HEK293 (cell line): ENCODE data around the gene CSHL1.

Source experiments
- CTCF ChIA-PET: fragments of 350-600 bp; formaldehyde crosslinking; extraction: SDS; loops from one replicate; lab custom pipeline; 2021; ENCODE audit warnings: antibody characterized with exemption; lab: Yijun Ruan, JAX
- POLR2A ChIA-PET: fragments of 300-600 bp; formaldehyde crosslinking; extraction: SDS; loops from one replicate; lab custom pipeline; 2020; ENCODE audit warnings: antibody characterized with exemption, inconsistent platforms; lab: Yijun Ruan, JAX
- H3K27ac ChIP-seq: fragments of 200-500 bp; sonication (Bioruptor generic); 2 replicates; pipeline ENCODE4 v1.5.1; 2014; ENCODE audit warnings: low read depth, low read length, control low read depth, inconsistent platforms; ENCODE audit errors: extremely low read depth
- H3K36me3 ChIP-seq, 2 experiments: fragments of 200-500 bp in 1 of 2; sonication (Bioruptor generic) in 1 of 2; 1 replicate in 1 of 2; 2 replicates in 1 of 2; pipeline ENCODE4 v1.5.1; 2014 to 2017; ENCODE audit warnings: inconsistent platforms in 2 of 2, low read length in 2 of 2; ENCODE audit not compliant: control insufficient read depth in 2 of 2, insufficient read depth in 1 of 2
- H3K4me1 ChIP-seq: fragments of 200-500 bp; sonication (Bioruptor generic); 2 replicates; pipeline ENCODE4 v1.5.1; 2014; ENCODE audit warnings: mild to moderate bottlenecking, low read length, inconsistent platforms; ENCODE audit not compliant: control insufficient read depth, insufficient read depth
- H3K4me3 ChIP-seq: 2 replicates; pipeline ENCODE4 v1.5.1; 2011; ENCODE audit warnings: low read depth, mild to moderate bottlenecking, control low read depth, low read length, moderate library complexity
- H3K9me3 ChIP-seq: fragments of 200-500 bp; sonication (Bioruptor generic); 2 replicates; pipeline ENCODE4 v1.5.1; 2014; ENCODE audit warnings: low read depth, low read length, inconsistent platforms; ENCODE audit not compliant: control insufficient read depth, insufficient read depth
- ATF2 ChIP-seq: fragments of 450-650 bp; formaldehyde crosslinking; IDR thresholded peaks from 2 replicates; pipeline ENCODE4 v1.5.1; 2016; ENCODE audit warnings: missing biosample characterization, missing genetic modification characterization, low read depth
- PRDM4 ChIP-seq: fragments of 450-650 bp; formaldehyde crosslinking; IDR thresholded peaks from 2 replicates; pipeline ENCODE4 v1.5.1; 2017; ENCODE audit warnings: missing biosample characterization, missing genetic modification characterization
- SP7 ChIP-seq: fragments of 450-650 bp; formaldehyde crosslinking; IDR thresholded peaks from 2 replicates; pipeline ENCODE4 v1.5.1; 2016; ENCODE audit warnings: missing biosample characterization, missing genetic modification characterization
- TRIM28 ChIP-seq: IDR thresholded peaks from 2 replicates; pipeline ENCODE4 v1.6.1; 2011; ENCODE audit warnings: low read length, control low read depth, borderline replicate concordance
- YY1 ChIP-seq: fragments of 450-650 bp; formaldehyde crosslinking; IDR thresholded peaks from 2 replicates; pipeline ENCODE4 v1.5.1; 2018; ENCODE audit warnings: missing biosample characterization, missing genetic modification characterization
- ZNF121 ChIP-seq: fragments of 450-650 bp; formaldehyde crosslinking; IDR thresholded peaks from 2 replicates; pipeline ENCODE4 v1.5.1; 2016; ENCODE audit warnings: missing biosample characterization, missing genetic modification characterization
- ZNF174 ChIP-seq: fragments of 450-650 bp; formaldehyde crosslinking; IDR thresholded peaks from 2 replicates; pipeline ENCODE4 v1.5.0; 2017; ENCODE audit warnings: missing biosample characterization, mild to moderate bottlenecking, missing genetic modification characterization
- ZNF175 ChIP-seq: fragments of 450-650 bp; formaldehyde crosslinking; IDR thresholded peaks from 2 replicates; pipeline ENCODE4 v1.5.1; 2016; ENCODE audit warnings: missing biosample characterization, missing genetic modification characterization
- ZNF239 ChIP-seq: fragments of 450-650 bp; formaldehyde crosslinking; IDR thresholded peaks from 2 replicates; pipeline ENCODE4 v1.5.1; 2016; ENCODE audit warnings: missing biosample characterization, missing genetic modification characterization
- ZNF335 ChIP-seq: fragments of 450-650 bp; formaldehyde crosslinking; conservative IDR thresholded peaks from 2 replicates; pipeline ENCODE4 v1.5.1; 2016; ENCODE audit warnings: missing biosample characterization, missing genetic modification characterization
- ZNF341 ChIP-seq: fragments of 450-650 bp; formaldehyde crosslinking; IDR thresholded peaks from 2 replicates; pipeline ENCODE4; 2016; ENCODE audit warnings: low read depth, missing biosample characterization, missing genetic modification characterization
- ZNF48 ChIP-seq: fragments of 450-650 bp; formaldehyde crosslinking; IDR thresholded peaks from 2 replicates; pipeline ENCODE4 v1.5.1; 2016; ENCODE audit warnings: missing biosample characterization, missing genetic modification characterization
- ZNF529 ChIP-seq: fragments of 450-650 bp; formaldehyde crosslinking; IDR thresholded peaks from 2 replicates; pipeline ENCODE4 v1.5.1; 2017; ENCODE audit warnings: missing genetic modification characterization, missing biosample characterization; ENCODE audit not compliant: insufficient replicate concordance
- ZNF624 ChIP-seq: fragments of 450-650 bp; formaldehyde crosslinking; IDR thresholded peaks from 2 replicates; pipeline ENCODE4 v1.5.1; 2017; ENCODE audit warnings: missing biosample characterization, missing genetic modification characterization
- ZXDB ChIP-seq: fragments of 450-650 bp; formaldehyde crosslinking; IDR thresholded peaks from 2 replicates; pipeline ENCODE4 v1.5.1; 2016; ENCODE audit warnings: missing biosample characterization, missing genetic modification characterization
- TF ChIP-seq, protein P1 (sequence below): fragments of 450-650 bp; formaldehyde crosslinking; IDR thresholded peaks from 2 replicates; pipeline ENCODE4 v1.5.1; 2016; ENCODE audit warnings: missing biosample characterization, missing genetic modification characterization
- TF ChIP-seq, protein P2 (sequence below): fragments of 450-650 bp; formaldehyde crosslinking; IDR thresholded peaks from 2 replicates; pipeline ENCODE4 v1.5.1; 2016; ENCODE audit warnings: missing biosample characterization, missing genetic modification characterization

Gene CSHL1

GRCh38 chr17:63955791-63956190 lies 44.7 kb upstream of the CSHL1 start (continued):
- TF ChIP-seq PRDM4 (tag by site-specific recombination): no peak
- TF ChIP-seq, protein P1, sequence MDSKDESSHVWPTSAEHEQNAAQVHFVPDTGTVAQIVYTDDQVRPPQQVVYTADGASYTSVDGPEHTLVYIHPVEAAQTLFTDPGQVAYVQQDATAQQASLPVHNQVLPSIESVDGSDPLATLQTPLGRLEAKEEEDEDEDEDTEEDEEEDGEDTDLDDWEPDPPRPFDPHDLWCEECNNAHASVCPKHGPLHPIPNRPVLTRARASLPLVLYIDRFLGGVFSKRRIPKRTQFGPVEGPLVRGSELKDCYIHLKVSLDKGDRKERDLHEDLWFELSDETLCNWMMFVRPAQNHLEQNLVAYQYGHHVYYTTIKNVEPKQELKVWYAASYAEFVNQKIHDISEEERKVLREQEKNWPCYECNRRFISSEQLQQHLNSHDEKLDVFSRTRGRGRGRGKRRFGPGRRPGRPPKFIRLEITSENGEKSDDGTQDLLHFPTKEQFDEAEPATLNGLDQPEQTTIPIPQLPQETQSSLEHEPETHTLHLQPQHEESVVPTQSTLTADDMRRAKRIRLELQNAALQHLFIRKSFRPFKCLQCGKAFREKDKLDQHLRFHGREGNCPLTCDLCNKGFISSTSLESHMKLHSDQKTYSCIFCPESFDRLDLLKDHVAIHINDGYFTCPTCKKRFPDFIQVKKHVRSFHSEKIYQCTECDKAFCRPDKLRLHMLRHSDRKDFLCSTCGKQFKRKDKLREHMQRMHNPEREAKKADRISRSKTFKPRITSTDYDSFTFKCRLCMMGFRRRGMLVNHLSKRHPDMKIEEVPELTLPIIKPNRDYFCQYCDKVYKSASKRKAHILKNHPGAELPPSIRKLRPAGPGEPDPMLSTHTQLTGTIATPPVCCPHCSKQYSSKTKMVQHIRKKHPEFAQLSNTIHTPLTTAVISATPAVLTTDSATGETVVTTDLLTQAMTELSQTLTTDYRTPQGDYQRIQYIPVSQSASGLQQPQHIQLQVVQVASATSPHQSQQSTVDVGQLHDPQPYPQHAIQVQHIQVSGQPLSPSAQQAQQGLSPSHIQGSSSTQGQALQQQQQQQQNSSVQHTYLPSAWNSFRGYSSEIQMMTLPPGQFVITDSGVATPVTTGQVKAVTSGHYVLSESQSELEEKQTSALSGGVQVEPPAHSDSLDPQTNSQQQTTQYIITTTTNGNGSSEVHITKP: no peak
- no peak for TF ChIP-seq ZNF624 (tag by site-specific recombination)

- no peaks in the 10 kb centered on the region for H3K4me1 ChIP-seq
- CTCF ChIA-PET: interaction anchor here (1.0 to 1.1 kb wide), 2 partner anchors 9 to 44 kb away, joined by 3 read pairs; no protein-coding TSS in a partner anchor
Observed at GRCh38 chr17:63955232-63955631, 44.2 kb upstream of the CSHL1 start.

More at GRCh38 chr17:63955232-63955631, 44.2 kb upstream of the CSHL1 start:
- no peaks in the 10 kb centered on the region for H3K36me3 ChIP-seq
- no peaks in the 10 kb centered on the region for H3K9me3 ChIP-seq
- POLR2A ChIA-PET: no interaction called here
- no peak for TF ChIP-seq ZNF335 (tag by site-specific recombination)
- TF ChIP-seq, protein P2, sequence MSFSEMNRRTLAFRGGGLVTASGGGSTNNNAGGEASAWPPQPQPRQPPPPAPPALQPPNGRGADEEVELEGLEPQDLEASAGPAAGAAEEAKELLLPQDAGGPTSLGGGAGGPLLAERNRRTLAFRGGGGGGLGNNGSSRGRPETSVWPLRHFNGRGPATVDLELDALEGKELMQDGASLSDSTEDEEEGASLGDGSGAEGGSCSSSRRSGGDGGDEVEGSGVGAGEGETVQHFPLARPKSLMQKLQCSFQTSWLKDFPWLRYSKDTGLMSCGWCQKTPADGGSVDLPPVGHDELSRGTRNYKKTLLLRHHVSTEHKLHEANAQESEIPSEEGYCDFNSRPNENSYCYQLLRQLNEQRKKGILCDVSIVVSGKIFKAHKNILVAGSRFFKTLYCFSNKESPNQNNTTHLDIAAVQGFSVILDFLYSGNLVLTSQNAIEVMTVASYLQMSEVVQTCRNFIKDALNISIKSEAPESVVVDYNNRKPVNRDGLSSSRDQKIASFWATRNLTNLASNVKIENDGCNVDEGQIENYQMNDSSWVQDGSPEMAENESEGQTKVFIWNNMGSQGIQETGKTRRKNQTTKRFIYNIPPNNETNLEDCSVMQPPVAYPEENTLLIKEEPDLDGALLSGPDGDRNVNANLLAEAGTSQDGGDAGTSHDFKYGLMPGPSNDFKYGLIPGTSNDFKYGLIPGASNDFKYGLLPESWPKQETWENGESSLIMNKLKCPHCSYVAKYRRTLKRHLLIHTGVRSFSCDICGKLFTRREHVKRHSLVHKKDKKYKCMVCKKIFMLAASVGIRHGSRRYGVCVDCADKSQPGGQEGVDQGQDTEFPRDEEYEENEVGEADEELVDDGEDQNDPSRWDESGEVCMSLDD (tag by site-specific recombination): no peak
- no peak for TF ChIP-seq ZNF239
- TF ChIP-seq ZNF341 (tag by site-specific recombination): no peak
- no peak for TF ChIP-seq ATF2 (tag by site-specific recombination)
- no peak for TF ChIP-seq ZNF174
- no peak for TF ChIP-seq ZNF48
- no peak for TF ChIP-seq ZNF175
- no peak for TF ChIP-seq ZNF121 (tag by site-specific recombination)
- TF ChIP-seq TRIM28: no peak
- no peak for TF ChIP-seq SP7
- TF ChIP-seq YY1 (tag by site-specific recombination): no peak
- no peak for TF ChIP-seq ZNF529 (tag by site-specific recombination)
- TF ChIP-seq ZXDB (tag by site-specific recombination): no peak
- TF ChIP-seq, all 188 proteins: peak for 0
- no peak overlapping the region for H3K27ac ChIP-seq
- H3K4me3 ChIP-seq: no peak overlapping the region
